ENCODE data around the gene FRRS1L. TPM values are rescaled to one million over a fixed set of nuclear protein-coding genes. Genes with fewer than 3 reads are reported as not detected.
A peak's percentile ranks its signal among the peaks of the same experiment; 100 is the strongest.

The FRRS1L gene
- total RNA-seq, 1 donor from 2014 or later: 0.69 TPM

- peak overlapping the region; percentile 81 for H3K4me3 ChIP-seq (ENCODE audit: low read depth, low read length)
- TF ChIP-seq CTCF (conservative IDR thresholded peaks at IDR 0.05; ENCODE audit: low read depth, low read length): no peak
- DNase-seq (ENCODE audit: low read depth): peak; percentile 95
Measured at GRCh38 chr9:109117856-109118807, 48.9 kb downstream of the FRRS1L start.

- no peak for TF ChIP-seq CTCF (conservative IDR thresholded peaks at IDR 0.05; ENCODE audit: low read depth, low read length)
- DNase-seq (ENCODE audit: low read depth): no peak
Measured at GRCh38 chr9:109115931-109116526, 51.0 kb downstream of the FRRS1L start.

GRCh38 chr9:109114670-109115069 is 52.4 kb downstream of the FRRS1L start:
- TF ChIP-seq CTCF (conservative IDR thresholded peaks at IDR 0.05; ENCODE audit: low read depth, low read length): no peak
- peak; percentile 99 for DNase-seq (ENCODE audit: low read depth)
- H3K4me3 ChIP-seq (ENCODE audit: low read depth, low read length): peak overlapping the region; percentile 21

More at GRCh38 chr9:109115931-109116526, 51.0 kb downstream of the FRRS1L start:
- H3K4me3 ChIP-seq (ENCODE audit: low read depth, low read length): no peak overlapping the region

GRCh38 chr9:109113892-109114609 is 53.0 kb downstream of the FRRS1L start:
- H3K4me3 ChIP-seq (ENCODE audit: low read depth, low read length): peak overlapping the region; percentile 21
- no peak for TF ChIP-seq CTCF (conservative IDR thresholded peaks at IDR 0.05; ENCODE audit: low read depth, low read length)
- no peak for DNase-seq (ENCODE audit: low read depth)

GRCh38 chr9:109113254-109113653 is 53.8 kb downstream of the FRRS1L start:
- DNase-seq (ENCODE audit: low read depth): no peak
- H3K4me3 ChIP-seq (ENCODE audit: low read depth, low read length): no peak overlapping the region
- TF ChIP-seq CTCF (conservative IDR thresholded peaks at IDR 0.05; ENCODE audit: low read depth, low read length): no peak

GRCh38 chr9:109110329-109111021 is 56.6 kb downstream of the FRRS1L start:
- no peak for DNase-seq (ENCODE audit: low read depth)
- TF ChIP-seq CTCF (conservative IDR thresholded peaks at IDR 0.05; ENCODE audit: low read depth, low read length): no peak
- no peak overlapping the region for H3K4me3 ChIP-seq (ENCODE audit: low read depth, low read length)
